HEK293 (cell line): ENCODE data around the gene HECTD2.

Source experiments
- CTCF ChIA-PET: fragments of 350-600 bp; formaldehyde crosslinking; extraction: SDS; loops from one replicate; lab custom pipeline; 2021; ENCODE audit warnings: antibody characterized with exemption; lab: Yijun Ruan, JAX
- POLR2A ChIA-PET: fragments of 300-600 bp; formaldehyde crosslinking; extraction: SDS; loops from one replicate; lab custom pipeline; 2020; ENCODE audit warnings: antibody characterized with exemption, inconsistent platforms; lab: Yijun Ruan, JAX
- H3K27ac ChIP-seq: fragments of 200-500 bp; sonication (Bioruptor generic); 2 replicates; pipeline ENCODE4 v1.5.1; 2014; ENCODE audit warnings: low read depth, low read length, control low read depth, inconsistent platforms; ENCODE audit errors: extremely low read depth
- H3K36me3 ChIP-seq, 2 experiments: fragments of 200-500 bp in 1 of 2; sonication (Bioruptor generic) in 1 of 2; 1 replicate in 1 of 2; 2 replicates in 1 of 2; pipeline ENCODE4 v1.5.1; 2014 to 2017; ENCODE audit warnings: inconsistent platforms in 2 of 2, low read length in 2 of 2; ENCODE audit not compliant: control insufficient read depth in 2 of 2, insufficient read depth in 1 of 2
- H3K4me1 ChIP-seq: fragments of 200-500 bp; sonication (Bioruptor generic); 2 replicates; pipeline ENCODE4 v1.5.1; 2014; ENCODE audit warnings: mild to moderate bottlenecking, low read length, inconsistent platforms; ENCODE audit not compliant: control insufficient read depth, insufficient read depth
- H3K4me3 ChIP-seq: 2 replicates; pipeline ENCODE4 v1.5.1; 2011; ENCODE audit warnings: low read depth, mild to moderate bottlenecking, control low read depth, low read length, moderate library complexity
- H3K9me3 ChIP-seq: fragments of 200-500 bp; sonication (Bioruptor generic); 2 replicates; pipeline ENCODE4 v1.5.1; 2014; ENCODE audit warnings: low read depth, low read length, inconsistent platforms; ENCODE audit not compliant: control insufficient read depth, insufficient read depth
- ATF2 ChIP-seq: fragments of 450-650 bp; formaldehyde crosslinking; IDR thresholded peaks from 2 replicates; pipeline ENCODE4 v1.5.1; 2016; ENCODE audit warnings: missing biosample characterization, missing genetic modification characterization, low read depth
- EGR2 ChIP-seq: fragments of 450-650 bp; formaldehyde crosslinking; IDR thresholded peaks from 2 replicates; pipeline ENCODE4 v1.5.1; 2016; ENCODE audit warnings: low read depth, missing biosample characterization, missing genetic modification characterization
- FEZF1 ChIP-seq: fragments of 450-650 bp; formaldehyde crosslinking; IDR thresholded peaks from 2 replicates; pipeline ENCODE4 v1.5.1; 2016; ENCODE audit warnings: missing biosample characterization, missing genetic modification characterization
- GLI4 ChIP-seq: fragments of 450-650 bp; formaldehyde crosslinking; IDR thresholded peaks from 2 replicates; pipeline ENCODE4 v1.5.1; 2016; ENCODE audit warnings: missing biosample characterization, missing genetic modification characterization
- HIC1 ChIP-seq: fragments of 450-650 bp; formaldehyde crosslinking; IDR thresholded peaks from 2 replicates; pipeline ENCODE4 v1.5.1; 2016; ENCODE audit warnings: missing biosample characterization, missing genetic modification characterization
- PATZ1 ChIP-seq: fragments of 450-650 bp; formaldehyde crosslinking; IDR thresholded peaks from 2 replicates; pipeline ENCODE4 v1.5.1; 2016; ENCODE audit warnings: missing biosample characterization, missing genetic modification characterization
- PRDM1 ChIP-seq: fragments of 450-650 bp; formaldehyde crosslinking; IDR thresholded peaks from 2 replicates; pipeline ENCODE4; 2016; ENCODE audit warnings: missing biosample characterization, missing genetic modification characterization
- PRDM4 ChIP-seq: fragments of 450-650 bp; formaldehyde crosslinking; IDR thresholded peaks from 2 replicates; pipeline ENCODE4 v1.5.1; 2017; ENCODE audit warnings: missing biosample characterization, missing genetic modification characterization
- ZBTB1 ChIP-seq: fragments of 450-650 bp; formaldehyde crosslinking; IDR thresholded peaks from 2 replicates; pipeline ENCODE4 v1.5.1; 2016; ENCODE audit warnings: missing biosample characterization, missing genetic modification characterization
- ZBTB8A ChIP-seq: fragments of 450-650 bp; formaldehyde crosslinking; IDR thresholded peaks from 2 replicates; pipeline ENCODE4 v1.5.1; 2016; ENCODE audit warnings: missing biosample characterization, missing genetic modification characterization
- ZEB2 ChIP-seq: fragments of 450-650 bp; formaldehyde crosslinking; IDR thresholded peaks from 2 replicates; pipeline ENCODE4 v1.5.1; 2016; ENCODE audit warnings: missing biosample characterization, missing genetic modification characterization
- ZFP41 ChIP-seq: fragments of 450-650 bp; formaldehyde crosslinking; IDR thresholded peaks from 2 replicates; pipeline ENCODE4 v1.5.1; 2016; ENCODE audit warnings: missing biosample characterization, missing genetic modification characterization, borderline replicate concordance
- ZNF2 ChIP-seq: fragments of 450-650 bp; formaldehyde crosslinking; IDR thresholded peaks from 2 replicates; pipeline ENCODE4 v1.5.1; 2016; ENCODE audit warnings: missing biosample characterization, missing genetic modification characterization
- ZNF221 ChIP-seq: fragments of 450-650 bp; formaldehyde crosslinking; IDR thresholded peaks from 2 replicates; pipeline ENCODE4 v1.5.1; 2017; ENCODE audit warnings: missing biosample characterization, missing genetic modification characterization, borderline replicate concordance
- ZNF341 ChIP-seq: fragments of 450-650 bp; formaldehyde crosslinking; IDR thresholded peaks from 2 replicates; pipeline ENCODE4; 2016; ENCODE audit warnings: low read depth, missing biosample characterization, missing genetic modification characterization
- ZNF394 ChIP-seq: fragments of 450-650 bp; formaldehyde crosslinking; IDR thresholded peaks from 2 replicates; pipeline ENCODE4 v1.5.1; 2016; ENCODE audit warnings: missing biosample characterization, missing genetic modification characterization, mild to moderate bottlenecking, moderate library complexity, borderline replicate concordance
- ZNF398 ChIP-seq: fragments of 450-650 bp; formaldehyde crosslinking; IDR thresholded peaks from 2 replicates; pipeline ENCODE4 v1.5.1; 2017; ENCODE audit warnings: missing biosample characterization, missing genetic modification characterization
- ZNF600 ChIP-seq: fragments of 450-650 bp; formaldehyde crosslinking; IDR thresholded peaks from 2 replicates; pipeline ENCODE4 v1.5.1; 2016; ENCODE audit warnings: missing biosample characterization, missing genetic modification characterization
- ZNF658 ChIP-seq: fragments of 450-650 bp; formaldehyde crosslinking; IDR thresholded peaks from 2 replicates; pipeline ENCODE4; 2016; ENCODE audit warnings: missing biosample characterization, missing genetic modification characterization
- ZNF664 ChIP-seq: fragments of 450-650 bp; formaldehyde crosslinking; IDR thresholded peaks from 2 replicates; pipeline ENCODE4 v1.5.1; 2016; ENCODE audit warnings: missing biosample characterization, missing genetic modification characterization
- ZNF76 ChIP-seq: fragments of 450-650 bp; formaldehyde crosslinking; IDR thresholded peaks from 2 replicates; pipeline ENCODE4; 2016; ENCODE audit warnings: low read depth, missing biosample characterization, missing genetic modification characterization, borderline replicate concordance
- ZNF785 ChIP-seq: fragments of 450-650 bp; formaldehyde crosslinking; IDR thresholded peaks from 2 replicates; pipeline ENCODE4 v1.5.1; 2016; ENCODE audit warnings: missing biosample characterization, missing genetic modification characterization
- ZSCAN23 ChIP-seq: fragments of 450-650 bp; formaldehyde crosslinking; IDR thresholded peaks from 2 replicates; pipeline ENCODE4 v1.5.1; 2016; ENCODE audit warnings: missing biosample characterization, missing genetic modification characterization

HECTD2 gene

GRCh38 chr10:91420868-91421267, 10.7 kb downstream of the HECTD2 start:
- Histone ChIP-seq H3K4me1 (peaks cover 9% of the 10 kb centered on the region), H3K27ac (no peak overlapping the region), H3K4me3 (no peak overlapping the region), H3K9me3 (no peaks in the 10 kb centered on the region), H3K36me3 (no peaks in the 10 kb centered on the region)
- ChIA-PET CTCF (interaction anchor here (0.6 to 0.9 kb wide), 3 partner anchors 185 to 221 kb away, joined by 3 read pairs; no protein-coding TSS in a partner anchor), POLR2A (interaction anchor here (0.7 kb wide), 2 partner anchors 12 to 60 kb away, joined by 3 to 4 read pairs; no protein-coding TSS in a partner anchor)
- TF ChIP-seq PRDM4 (tag by site-specific recombination), result no peak
- 0 out of 2 replicates have a peak, but pooled peaks have one; percentile 14 for TF ChIP-seq HIC1 (tag by site-specific recombination)
- TF ChIP-seq ZEB2, result 0 out of 2 replicates have a peak, but pooled peaks have one; percentile 20
- TF ChIP-seq ZNF398 (tag by site-specific recombination), result 0 out of 2 replicates have a peak, but pooled peaks have one; percentile 10
- TF ChIP-seq ZNF600, result 0 out of 2 replicates have a peak, but pooled peaks have one; percentile 30
- no peak for TF ChIP-seq EGR2 (tag by site-specific recombination)
- TF ChIP-seq PRDM1, result peak; percentile 68
- TF ChIP-seq, all 188 proteins: peak for 5

- Histone ChIP-seq H3K9me3 (no peaks in the 10 kb centered on the region), H3K4me1 (peaks cover 7% of the 10 kb centered on the region), H3K27ac (no peak overlapping the region), H3K36me3 (no peaks in the 10 kb centered on the region), H3K4me3 (no peak overlapping the region)
- CTCF ChIA-PET, result no interaction called here
- POLR2A ChIA-PET, result no interaction called here
- TF ChIP-seq ATF2 (tag by site-specific recombination) (no peak), PATZ1 (tag by site-specific recombination) (no peak), PRDM1 (no peak), ZNF76 (0 out of 2 replicates have a peak, but pooled peaks have one; percentile 12), ZNF398 (tag by site-specific recombination) (no peak), ZBTB8A (tag by site-specific recombination) (no peak), ZFP41 (no peak), ZNF785 (tag by site-specific recombination) (no peak), ZNF394 (tag by site-specific recombination) (no peak), ZNF664 (tag by site-specific recombination) (peak; percentile 50; the same call in 1 of the 2 replicates), FEZF1 (no peak), GLI4 (tag by site-specific recombination) (no peak), ZNF221 (no peak), ZSCAN23 (tag by site-specific recombination) (no peak), ZBTB1 (tag by site-specific recombination) (no peak), ZNF658 (tag by site-specific recombination) (no peak), ZNF341 (tag by site-specific recombination) (no peak), ZNF2 (no peak)
Measured at GRCh38 chr10:91422915-91423314, 12.8 kb downstream of the HECTD2 start.
